HepG2 (cell line): Measurements from ENCODE around the gene TMEM141. TPM values are rescaled to one million over a fixed set of nuclear protein-coding genes. Genes with fewer than 3 reads are reported as not detected.

ENCODE experiments used
- ATAC-seq: fragments of 200-7000 bp; cut with Tn5 transposase; 3 replicates; pipeline ENCODE4 v1.9.1; 2020; ENCODE audit warnings: mild to moderate bottlenecking, moderate library complexity
- BruUV-seq: library from RNA; stranded (reverse); fragments of 400-500 nt; replicated peaks from 2 replicates; lab custom pipeline; 2021; lab: Mats Ljungman, UMichigan
- CTCF ChIA-PET: fragments of 300-600 bp; formaldehyde crosslinking; extraction: SDS; loops from one replicate; lab custom pipeline; 2021; ENCODE audit warnings: low total read pairs, inconsistent platforms, low intra/inter-chr PET ratio; lab: Yijun Ruan, JAX
- POLR2A ChIA-PET: fragments of 350-600 bp; sonication (Branson Sonifier 250); formaldehyde crosslinking; loops from one replicate; lab custom pipeline; 2020; ENCODE audit warnings: antibody characterized with exemption, inconsistent platforms; lab: Yijun Ruan, JAX
- DNase-seq: peaks from one replicate; pipeline ENCODE4 v3.0.0-alpha.2; 2015; ENCODE audit warnings: low spot score
- FAIRE-seq: peaks from 3 replicates; lab custom pipeline; 2011; peaks lifted over from hg19 to GRCh38; lab: Jason Lieb, UNC
- H2AFZ ChIP-seq: one replicate; pipeline ENCODE4 v1.6.1; 2011; ENCODE audit warnings: low read length, inconsistent platforms
- H3K27ac ChIP-seq: fragments of 300-600 bp; 3 replicates; pipeline ENCODE4 v1.8.0; 2011; ENCODE audit warnings: mixed run types, mild to moderate bottlenecking, mixed read lengths, low read length, inconsistent platforms; ENCODE audit not compliant: insufficient read depth; ENCODE audit errors: extremely low read length
- H3K27me3 ChIP-seq, 2 experiments: fragments of 200-600 bp in 1 of 2; 2 replicates in 1 of 2; 3 replicates in 1 of 2; pipeline versions ENCODE4 v1.6.0 to v1.8.0; 2011; ENCODE audit warnings: low read length in 2 of 2, mild to moderate bottlenecking in 2 of 2, moderate library complexity in 2 of 2, inconsistent platforms in 1 of 2; ENCODE audit not compliant: insufficient read depth in 2 of 2, control insufficient read depth in 1 of 2
- H3K36me3 ChIP-seq, 2 experiments: fragments of 200-600 bp in 1 of 2; replicated peaks in 1 of 2; 2 replicates in 1 of 2; 3 replicates in 1 of 2; pipeline versions ENCODE4 v1.5.1 to v1.8.0; 2011; ENCODE audit warnings: low read length in 2 of 2, inconsistent platforms in 1 of 2; ENCODE audit not compliant: insufficient read depth in 2 of 2, control insufficient read depth in 1 of 2
- H3K4me1 ChIP-seq: 2 replicates; pipeline ENCODE4 v1.5.1; 2012; ENCODE audit warnings: low read length, inconsistent platforms; ENCODE audit not compliant: insufficient read depth
- H3K4me2 ChIP-seq: 2 replicates; pipeline ENCODE4 v1.6.0; 2011; ENCODE audit warnings: low read depth, low read length, inconsistent platforms
- H3K4me3 ChIP-seq, 3 experiments: fragments of 200-600 bp in 1 of 3; sonication (generic), shearing (Covaris generic) in 1 of 3; replicated peaks in 1 of 3; 2 replicates each; pipeline ENCODE4 v1.5.1; 2011 to 2016; ENCODE audit warnings: low read length in 3 of 3, inconsistent platforms in 2 of 3, low read depth in 2 of 3, mild to moderate bottlenecking in 2 of 3, control low read depth in 1 of 3, mixed read lengths in 1 of 3; ENCODE audit not compliant: insufficient read depth in 1 of 3
- H3K79me2 ChIP-seq: one replicate; pipeline ENCODE4 v1.6.1; 2011; ENCODE audit warnings: low read length, inconsistent platforms; ENCODE audit not compliant: insufficient read depth
- H3K9ac ChIP-seq: 2 replicates; pipeline ENCODE4 v1.6.0; 2011; ENCODE audit warnings: mild to moderate bottlenecking, low read depth, low read length, inconsistent platforms; ENCODE audit not compliant: insufficient read depth
- H3K9me3 ChIP-seq: 2 replicates; pipeline ENCODE4 v1.5.1; 2012; ENCODE audit warnings: mild to moderate bottlenecking, low read length
- H4K20me1 ChIP-seq: 2 replicates; pipeline ENCODE4 v1.6.0; 2011; ENCODE audit warnings: inconsistent platforms, mild to moderate bottlenecking, low read length, moderate library complexity; ENCODE audit not compliant: insufficient read depth
- BCL3 ChIP-seq: sonication (generic); formaldehyde crosslinking; IDR thresholded peaks from 2 replicates; pipeline ENCODE4 v1.5.1; 2020; ENCODE audit warnings: mild to moderate bottlenecking, missing genetic modification reagents, moderate library complexity
- GABPB1 ChIP-seq: IDR thresholded peaks from 2 replicates; pipeline ENCODE4 v1.6.1; 2016; ENCODE audit warnings: mild to moderate bottlenecking, missing genetic modification reagents, moderate library complexity, missing compliant biosample characterization
- HNRNPL ChIP-seq: fragments of 200-400 bp; formaldehyde crosslinking; IDR thresholded peaks from 2 replicates; pipeline ENCODE4 v1.6.1; 2017; ENCODE audit warnings: mild to moderate bottlenecking, low read depth, low read length
- PATZ1 ChIP-seq: sonication (generic); formaldehyde crosslinking; IDR thresholded peaks from 2 replicates; pipeline ENCODE4 v1.4.0; 2020; ENCODE audit warnings: missing genetic modification reagents
- ZNF460 ChIP-seq: sonication (generic); formaldehyde crosslinking; IDR thresholded peaks from 2 replicates; pipeline ENCODE4 v1.5.1; 2020; ENCODE audit warnings: missing genetic modification reagents, mild to moderate bottlenecking, borderline replicate concordance
- WGBS: methylation state at CpG from one replicate; pipeline ENCODE4 v1.1.6; 2017; ENCODE audit warnings: low lambda C conversion rate; 5-methylcytosine and 5-hydroxymethylcytosine counted together
- in situ Hi-C: cut with HindIII; loops from 2 replicates; pipeline ENCODE4 v1.10.0; 2017; ENCODE audit warnings: low pct_unique_long_range_greater_than_20kb; ENCODE audit not compliant: extremely low pct_ligation_motif_present
- intact Hi-C: fragments of 100-400 bp; cut with micrococcal nuclease; formaldehyde crosslinking; loops from one replicate; pipeline ENCODE4 v1.10.0; 2022; ENCODE audit not compliant: unreplicated experiment
- polyA plus RNA-seq, 8 experiments: library from polyadenylated mRNA; depleted of rRNA in 3 of 8; stranded (reverse) in 7 of 8; unstranded in 1 of 8; fragments of >200 nt; fragmentation: Illumina TruSeq in 4 of 8; extraction: Trizol in 4 of 8; gene quantifications; 2 replicates each; pipeline versions ENCODE4 v1.2.1 to v1.2.3, GENCODE V29; 2011 to 2016; ENCODE audit warnings: low read depth in 4 of 8, missing spikeins in 1 of 8, mixed read lengths in 1 of 8; ENCODE audit not compliant: insufficient read depth in 1 of 8
- total RNA-seq, 5 experiments: library from RNA; depleted of rRNA; stranded (reverse); fragments of >200 nt; fragmentation: Illumina TruSeq; extraction: Trizol; gene quantifications; 2 replicates each; pipeline ENCODE4 v1.2.3, GENCODE V29; 2016; ENCODE audit warnings: low read depth in 1 of 5

The TMEM141 gene
- total and polyA plus RNA-seq, 2 of the 13 experiments (the other 11 are each of a cell fraction or from before 2014, with no cell fraction given): 81.0 to 202 TPM

GRCh38 chr9:136741883-136742571, 49.1 kb upstream of the TMEM141 start:
- Histone ChIP-seq H3K4me3 (peak overlapping the region in 2 of 3 experiments; percentile 6 to 53; a peak in 3 of 6 replicates), H3K79me2 (no peaks in the 10 kb centered on the region), H3K27me3 (peaks cover 22 to 81% of the 10 kb centered on the region in 2 experiments), H3K36me3 (no peaks in the 10 kb centered on the region), H3K27ac (no peak overlapping the region), H2AFZ (no peak overlapping the region), H3K9me3 (no peaks in the 10 kb centered on the region), H3K4me1 (peaks cover 25% of the 10 kb centered on the region), H3K4me2 (peak overlapping the region; percentile 58), H4K20me1 (no peaks in the 10 kb centered on the region), H3K9ac (no peak overlapping the region)
- WGBS: 47% methylated on average over 12 of the region's 32 CpGs
- intact Hi-C loops (no loop called here), in situ Hi-C loops (no loop called here)
- FAIRE-seq (no peak), ATAC-seq (peak; percentile 10), DNase-seq (no peak)
- no TSS peak for BruUV-seq
- ChIA-PET POLR2A (interaction anchor here (5.2 kb wide), 1 partner anchor 13 kb away, joined by 27 read pairs; no protein-coding TSS in a partner anchor), CTCF (no interaction called here)
- TF ChIP-seq GABPB1 (CRISPR knock-in tag) (peak; percentile 4; the same call in 1 of the 2 replicates), ZNF460 (CRISPR knock-in tag) (no peak), HNRNPL (peak; percentile 71; the same call in 1 of the 2 replicates), BCL3 (CRISPR knock-in tag) (0 out of 2 replicates have a peak, but pooled peaks have one; percentile 8), PATZ1 (CRISPR knock-in tag) (peak; percentile 43; the same call in 1 of the 2 replicates)
- TF ChIP-seq, all 625 proteins: peak for 4
